Neural progenitor cell (in vitro differentiated cells): ENCODE measurements around the gene PLA2G15. TPM values are rescaled to one million over a fixed set of nuclear protein-coding genes. Genes with fewer than 3 reads are reported as not detected.
A peak's percentile ranks its signal among the peaks of the same experiment; 100 is the strongest.

Experiments used
- DNase-seq: peaks from one replicate; pipeline ENCODE4 v3.0.0-alpha.2; 2016; ENCODE audit warnings: low spot score
- H2AFZ ChIP-seq: fragments of 200-600 bp; sonication (generic); replicated peaks from 2 replicates; pipeline ENCODE4 v1.6.1; 2016; ENCODE audit warnings: antibody characterized with exemption
- H3F3A ChIP-seq: fragments of 200-600 bp; sonication (generic); 2 replicates; pipeline ENCODE4 v1.6.1; 2016; ENCODE audit warnings: antibody characterized with exemption, low read depth
- H3K27ac ChIP-seq: fragments of 200-600 bp; sonication (generic); 2 replicates; pipeline ENCODE4 v1.5.1; 2016; ENCODE audit warnings: mild to moderate bottlenecking
- H3K27me3 ChIP-seq: fragments of 200-600 bp; sonication (generic); 2 replicates; pipeline ENCODE4 v1.6.1; 2016; ENCODE audit warnings: mild to moderate bottlenecking, moderate library complexity
- H3K36me3 ChIP-seq: fragments of 200-600 bp; sonication (generic); 2 replicates; pipeline ENCODE4 v1.5.1; 2016
- H3K4me1 ChIP-seq: fragments of 200-600 bp; sonication (generic); 2 replicates; pipeline ENCODE4 v1.6.1; 2016; ENCODE audit warnings: mixed run types
- H3K4me2 ChIP-seq: fragments of 200-600 bp; sonication (generic); 2 replicates; pipeline ENCODE4 v1.6.1; 2016
- H3K4me3 ChIP-seq: fragments of 200-600 bp; sonication (generic); 2 replicates; pipeline ENCODE4 v1.5.1; 2016
- H3K79me2 ChIP-seq: fragments of 200-600 bp; sonication (generic); 2 replicates; pipeline ENCODE4 v1.6.1; 2016; ENCODE audit warnings: low read depth
- H3K9ac ChIP-seq: fragments of 200-600 bp; sonication (generic); 2 replicates; pipeline ENCODE4 v1.6.1; 2016
- H3K9me3 ChIP-seq: fragments of 200-600 bp; sonication (generic); 2 replicates; pipeline ENCODE4 v1.5.1; 2016; ENCODE audit warnings: low read depth
- H4K20me1 ChIP-seq: fragments of 200-600 bp; sonication (generic); 2 replicates; pipeline ENCODE4 v1.6.1; 2016; ENCODE audit warnings: low read depth
- H3K27ac Mint-ChIP-seq: 3 replicates; pipeline ENCODE4 v1.8.0; 2021; ENCODE audit warnings: mixed read lengths
- H3K27me3 Mint-ChIP-seq: 2 replicates; pipeline ENCODE4 v1.8.0; 2022; ENCODE audit warnings: low read depth, mild to moderate bottlenecking, inconsistent platforms, moderate library complexity, mixed read lengths; ENCODE audit not compliant: insufficient read depth
- H3K36me3 Mint-ChIP-seq: 3 replicates; pipeline ENCODE4 v1.8.0; 2021; ENCODE audit warnings: mixed read lengths
- H3K4me1 Mint-ChIP-seq: 3 replicates; pipeline ENCODE4 v1.8.0; 2021; ENCODE audit warnings: mixed read lengths
- H3K4me3 Mint-ChIP-seq: 3 replicates; pipeline ENCODE4 v1.8.0; 2021; ENCODE audit warnings: mild to moderate bottlenecking, moderate library complexity, mixed read lengths
- H3K9me3 Mint-ChIP-seq: 3 replicates; pipeline ENCODE4 v1.8.0; 2020; ENCODE audit warnings: mixed read lengths
- EZH2 ChIP-seq: fragments of 200-600 bp; sonication (generic); IDR thresholded peaks from 2 replicates; pipeline ENCODE4 v1.6.1; 2017; ENCODE audit warnings: antibody characterized with exemption, mild to moderate bottlenecking, moderate library complexity
- EZH2phosphoT487 ChIP-seq: fragments of 200-600 bp; sonication (generic); IDR thresholded peaks from 2 replicates; pipeline ENCODE4 v1.6.1; 2017; ENCODE audit warnings: antibody characterized with exemption
- total RNA-seq: library from RNA; depleted of rRNA; stranded (reverse); fragments of >200 nt; gene quantifications from 2 replicates; pipeline ENCODE4 v1.2.3, GENCODE V29; 2015; ENCODE audit warnings: low replicate concordance
- TF ChIP-seq, protein P1 (sequence below): fragments of 200-600 bp; sonication (generic); IDR thresholded peaks from 2 replicates; pipeline ENCODE4 v1.5.1; 2017; ENCODE audit warnings: antibody characterized with exemption, mild to moderate bottlenecking

The PLA2G15 gene
- total RNA-seq, 1 donor from 2014 or later, result 3.8 TPM

DNA sequence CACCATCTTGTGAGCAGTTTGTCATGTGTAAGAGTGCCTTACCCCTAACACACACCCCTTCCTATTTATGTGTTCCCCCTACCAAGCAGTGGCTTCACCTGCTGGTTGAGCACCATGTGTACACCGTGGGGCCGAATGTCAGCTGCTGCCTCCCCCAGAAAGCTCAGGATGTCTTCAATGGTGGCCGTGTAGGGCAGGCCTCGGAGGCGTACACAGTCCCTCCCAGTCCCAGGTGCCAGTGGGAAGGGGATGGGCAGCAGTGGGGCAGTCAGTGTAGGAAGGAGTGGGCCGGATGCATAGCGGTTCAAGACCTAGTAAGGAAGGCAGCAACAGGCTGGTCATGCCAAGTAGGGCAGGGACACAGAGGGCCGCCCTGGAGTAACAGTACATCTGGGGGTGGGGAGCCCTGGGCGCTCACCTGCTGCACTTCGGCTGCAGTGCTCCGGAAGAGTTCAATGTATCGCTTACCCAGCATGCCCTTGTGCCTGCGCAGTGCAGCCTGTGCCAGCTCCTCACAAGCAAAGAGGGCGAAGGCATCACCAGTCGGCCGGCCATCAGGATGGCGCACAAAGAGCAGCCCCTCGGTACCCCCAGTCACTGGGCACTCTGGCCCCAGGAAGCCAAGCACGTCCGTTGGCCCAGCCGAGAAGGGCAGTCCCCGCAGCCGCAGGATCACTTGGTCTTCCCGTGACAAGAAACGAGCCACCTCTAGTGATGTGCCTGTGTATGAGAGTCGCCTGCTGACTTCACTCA lies 13.6 kb upstream of the PLA2G15 start:
- Mint-ChIP-seq H3K9me3 (no peaks in the 10 kb centered on the region), H3K4me1 (peaks cover 4% of the 10 kb centered on the region), H3K27me3 (peaks cover 26% of the 10 kb centered on the region), H3K36me3 (peaks cover 4% of the 10 kb centered on the region), H3K4me3 (no peak overlapping the region), H3K27ac (peak overlapping the region; percentile 24)
- H3K9ac ChIP-seq, result no peak overlapping the region
- no peaks in the 10 kb centered on the region for H3K36me3 ChIP-seq
- H3K4me2 ChIP-seq, result no peak overlapping the region
- no peak for DNase-seq
- H3K9me3 ChIP-seq, result no peaks in the 10 kb centered on the region
- no peak overlapping the region for H3K27ac ChIP-seq
- H2AFZ ChIP-seq, result no peak overlapping the region
- H3F3A ChIP-seq, result peaks cover 29% of the 10 kb centered on the region
- H3K27me3 ChIP-seq, result peaks cover 27% of the 10 kb centered on the region
- H3K4me3 ChIP-seq, result no peak overlapping the region
- TF ChIP-seq, protein P1, sequence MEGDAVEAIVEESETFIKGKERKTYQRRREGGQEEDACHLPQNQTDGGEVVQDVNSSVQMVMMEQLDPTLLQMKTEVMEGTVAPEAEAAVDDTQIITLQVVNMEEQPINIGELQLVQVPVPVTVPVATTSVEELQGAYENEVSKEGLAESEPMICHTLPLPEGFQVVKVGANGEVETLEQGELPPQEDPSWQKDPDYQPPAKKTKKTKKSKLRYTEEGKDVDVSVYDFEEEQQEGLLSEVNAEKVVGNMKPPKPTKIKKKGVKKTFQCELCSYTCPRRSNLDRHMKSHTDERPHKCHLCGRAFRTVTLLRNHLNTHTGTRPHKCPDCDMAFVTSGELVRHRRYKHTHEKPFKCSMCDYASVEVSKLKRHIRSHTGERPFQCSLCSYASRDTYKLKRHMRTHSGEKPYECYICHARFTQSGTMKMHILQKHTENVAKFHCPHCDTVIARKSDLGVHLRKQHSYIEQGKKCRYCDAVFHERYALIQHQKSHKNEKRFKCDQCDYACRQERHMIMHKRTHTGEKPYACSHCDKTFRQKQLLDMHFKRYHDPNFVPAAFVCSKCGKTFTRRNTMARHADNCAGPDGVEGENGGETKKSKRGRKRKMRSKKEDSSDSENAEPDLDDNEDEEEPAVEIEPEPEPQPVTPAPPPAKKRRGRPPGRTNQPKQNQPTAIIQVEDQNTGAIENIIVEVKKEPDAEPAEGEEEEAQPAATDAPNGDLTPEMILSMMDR, result no peak
- TF ChIP-seq EZH2 (no peak), EZH2phosphoT487 (no peak)
- H3K4me1 ChIP-seq, result peaks cover 12% of the 10 kb centered on the region
- peaks cover 22% of the 10 kb centered on the region for H4K20me1 ChIP-seq
- no peaks in the 10 kb centered on the region for H3K79me2 ChIP-seq

DNA sequence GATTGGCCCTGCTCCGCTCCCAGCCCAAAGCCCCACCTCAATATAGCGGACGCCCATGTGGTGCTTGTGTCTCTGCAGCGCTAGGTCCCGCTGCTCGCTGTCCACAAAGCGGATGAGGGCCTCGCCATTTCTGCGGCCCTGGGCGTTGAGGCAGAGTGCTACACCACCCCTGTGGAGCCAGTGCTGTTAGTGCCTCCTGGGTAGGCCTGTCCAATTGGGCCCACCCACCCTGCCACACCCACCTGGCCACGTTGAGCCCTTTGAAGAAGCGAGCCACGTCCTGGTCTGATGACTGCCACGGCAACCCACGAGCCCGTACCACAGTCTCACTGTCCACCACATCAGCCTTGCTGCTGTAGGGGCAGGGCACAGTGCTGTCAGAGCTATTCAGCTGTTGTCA lies 12.8 kb upstream of the PLA2G15 start:
- H3K27ac Mint-ChIP-seq, result no peak overlapping the region
- Histone ChIP-seq H3K36me3 (no peaks in the 10 kb centered on the region), H3K4me3 (no peak overlapping the region), H3K4me1 (peaks cover 19% of the 10 kb centered on the region), H3K27me3 (peaks cover 33% of the 10 kb centered on the region), H3K79me2 (no peaks in the 10 kb centered on the region), H2AFZ (no peak overlapping the region), H3K9me3 (no peaks in the 10 kb centered on the region), H3K4me2 (no peak overlapping the region), H4K20me1 (peaks cover 22% of the 10 kb centered on the region), H3F3A (peaks cover 37% of the 10 kb centered on the region), H3K27ac (no peak overlapping the region), H3K9ac (no peak overlapping the region)
- peaks cover 4% of the 10 kb centered on the region for H3K36me3 Mint-ChIP-seq
- H3K4me3 Mint-ChIP-seq, result no peak overlapping the region
- no peak for DNase-seq
- H3K4me1 Mint-ChIP-seq, result peaks cover 9% of the 10 kb centered on the region
- peaks cover 31% of the 10 kb centered on the region for H3K27me3 Mint-ChIP-seq
- TF ChIP-seq EZH2phosphoT487 (no peak), EZH2 (no peak)
- TF ChIP-seq, protein P1, result no peak
- H3K9me3 Mint-ChIP-seq, result no peaks in the 10 kb centered on the region

DNA sequence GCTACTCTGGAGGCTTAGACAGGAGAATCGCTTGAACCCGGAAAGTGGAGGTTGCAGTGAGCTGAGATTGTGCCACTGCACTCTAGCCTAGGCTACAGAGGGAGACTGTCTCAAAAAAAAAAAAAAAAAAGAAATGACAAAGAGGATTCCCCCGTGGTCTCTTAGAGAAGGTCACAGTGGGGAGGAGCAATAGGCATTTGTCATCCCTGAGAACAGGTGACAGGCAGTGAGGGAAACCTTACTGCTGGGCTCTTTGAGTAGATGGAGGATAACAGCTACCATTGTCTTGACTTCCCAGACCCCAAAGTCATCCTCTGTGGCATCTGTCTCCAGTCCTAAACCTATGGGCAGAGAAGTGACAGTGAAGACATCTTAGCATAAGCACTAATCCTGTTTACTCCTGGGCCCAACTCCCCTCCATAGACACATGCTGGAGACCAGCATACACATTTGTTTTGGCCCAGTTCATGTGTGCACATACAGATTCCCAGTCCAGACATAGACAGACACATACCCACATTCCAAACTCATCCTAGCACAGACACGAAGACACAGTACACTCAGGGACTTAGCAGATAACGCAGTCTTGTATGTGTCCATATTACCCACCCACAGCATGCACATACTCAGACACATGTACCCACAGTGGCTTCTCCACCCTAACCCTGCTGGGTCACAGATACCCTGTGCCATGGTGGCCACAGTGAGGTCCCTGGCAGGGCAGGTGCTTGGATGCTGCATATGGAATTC lies 11.9 kb upstream of the PLA2G15 start:
- H3K27ac ChIP-seq, result no peak overlapping the region
- H3K4me3 ChIP-seq, result no peak overlapping the region
- no peak overlapping the region for H3K9ac ChIP-seq
- TF ChIP-seq EZH2, result no peak
- peaks cover 40% of the 10 kb centered on the region for H3F3A ChIP-seq
- peaks cover 33% of the 10 kb centered on the region for H3K27me3 ChIP-seq
- H3K4me1 Mint-ChIP-seq, result peaks cover 14% of the 10 kb centered on the region
- H3K36me3 ChIP-seq, result no peaks in the 10 kb centered on the region
- no peak overlapping the region for H2AFZ ChIP-seq
- peaks cover 4% of the 10 kb centered on the region for H3K36me3 Mint-ChIP-seq
- H3K4me3 Mint-ChIP-seq, result no peak overlapping the region
- no peak overlapping the region for H3K4me2 ChIP-seq
- peaks cover 31% of the 10 kb centered on the region for H3K27me3 Mint-ChIP-seq
- DNase-seq, result no peak
- no peaks in the 10 kb centered on the region for H3K79me2 ChIP-seq
- H3K27ac Mint-ChIP-seq, result no peak overlapping the region
- H3K4me1 ChIP-seq, result peaks cover 19% of the 10 kb centered on the region
- H3K9me3 Mint-ChIP-seq, result no peaks in the 10 kb centered on the region
- peaks cover 22% of the 10 kb centered on the region for H4K20me1 ChIP-seq
- H3K9me3 ChIP-seq, result no peaks in the 10 kb centered on the region

DNA sequence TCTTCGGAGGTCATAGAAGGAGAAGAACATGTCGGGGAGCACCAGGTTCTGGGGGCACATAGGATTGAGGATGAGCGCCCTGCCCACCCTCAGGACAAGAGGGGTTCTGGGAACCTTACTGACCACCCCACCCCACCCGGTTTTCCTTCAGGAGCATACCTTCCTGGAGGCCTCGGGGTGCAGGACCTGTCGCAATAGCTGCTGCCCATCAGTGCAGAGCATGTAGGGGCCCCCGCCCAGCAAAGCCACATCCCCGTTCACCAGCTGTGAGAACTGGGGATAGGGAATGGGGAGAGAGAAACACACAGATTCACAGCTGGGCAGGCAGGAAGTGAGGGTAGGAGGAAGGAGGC lies 11.4 kb upstream of the PLA2G15 start:
- H3K9ac ChIP-seq, result no peak overlapping the region
- H3F3A ChIP-seq, result peaks cover 41% of the 10 kb centered on the region
- H3K4me3 Mint-ChIP-seq, result no peak overlapping the region
- peaks cover 14% of the 10 kb centered on the region for H3K4me1 Mint-ChIP-seq
- peaks cover 22% of the 10 kb centered on the region for H4K20me1 ChIP-seq
- peaks cover 19% of the 10 kb centered on the region for H3K4me1 ChIP-seq
- H3K9me3 ChIP-seq, result no peaks in the 10 kb centered on the region
- DNase-seq, result no peak
- H2AFZ ChIP-seq, result no peak overlapping the region
- H3K36me3 Mint-ChIP-seq, result peaks cover 4% of the 10 kb centered on the region
- H3K27me3 Mint-ChIP-seq, result peaks cover 31% of the 10 kb centered on the region
- no peaks in the 10 kb centered on the region for H3K79me2 ChIP-seq
- peaks cover 35% of the 10 kb centered on the region for H3K27me3 ChIP-seq
- H3K4me3 ChIP-seq, result no peak overlapping the region
- no peak overlapping the region for H3K27ac Mint-ChIP-seq
- no peak overlapping the region for H3K4me2 ChIP-seq
- peaks cover 2% of the 10 kb centered on the region for H3K9me3 Mint-ChIP-seq
- H3K36me3 ChIP-seq, result no peaks in the 10 kb centered on the region
- no peak for TF ChIP-seq EZH2phosphoT487
- no peak for TF ChIP-seq EZH2
- TF ChIP-seq, protein P1, result no peak
- H3K27ac ChIP-seq, result no peak overlapping the region
